K562 (cell line): ENCODE results near the gene SETX. TPM values are rescaled to one million over a fixed set of nuclear protein-coding genes. Genes with fewer than 3 reads are reported as not detected.

Experiments
- ATAC-seq: fragments of 200-7000 bp; cut with Tn5 transposase; 3 replicates; pipeline ENCODE4 v1.9.1; 2020; ENCODE audit warnings: moderate library complexity
- BruUV-seq: library from RNA; stranded (reverse); fragments of 400-500 nt; replicated peaks from 2 replicates; lab custom pipeline; 2021; lab: Mats Ljungman, UMichigan
- CTCF ChIA-PET: fragments of 300-600 bp; formaldehyde crosslinking; extraction: SDS; loops from one replicate; lab custom pipeline; 2021; ENCODE audit warnings: low intra/inter-chr PET ratio; lab: Yijun Ruan, JAX
- POLR2A ChIA-PET: fragments of 300-600, 350-650 bp; sonication (Branson Sonifier 250); formaldehyde crosslinking; extraction: SDS; loops from one replicate; lab custom pipeline; 2021; ENCODE audit warnings: antibody characterized with exemption, inconsistent platforms; lab: Yijun Ruan, JAX
- DNase-seq, 4 experiments: peaks; one replicate each; pipeline versions ENCODE4 v3.0.0 to v3.0.0-alpha.2; 2011 to 2018; ENCODE audit warnings: low spot score in 3 of 4, mixed read lengths in 3 of 4; ENCODE audit errors: extremely low read depth in 1 of 4
- FAIRE-seq: peaks from 2 replicates; lab custom pipeline; 2011; peaks lifted over from hg19 to GRCh38; lab: Jason Lieb, UNC
- H2AFZ ChIP-seq: 2 replicates; pipeline ENCODE4 v1.6.0; 2011; ENCODE audit warnings: low read depth, low read length, control low read depth, inconsistent platforms
- H3K27ac ChIP-seq: fragments of 200-600 bp; 3 replicates; pipeline ENCODE4 v1.8.0; 2011; ENCODE audit warnings: low read depth, mild to moderate bottlenecking, control low read depth, inconsistent platforms, low read length, moderate library complexity, mixed read lengths; ENCODE audit errors: extremely low read depth
- H3K27me3 ChIP-seq, 2 experiments: fragments of 300-600 bp in 1 of 2; 2 replicates in 1 of 2; 3 replicates in 1 of 2; pipeline versions ENCODE4 v1.6.0 to v1.8.0; 2011; ENCODE audit warnings: inconsistent platforms in 2 of 2, low read length in 2 of 2, mild to moderate bottlenecking in 1 of 2, mixed read lengths in 1 of 2, moderate library complexity in 1 of 2; ENCODE audit not compliant: control insufficient read depth in 2 of 2, insufficient read depth in 2 of 2
- H3K36me3 ChIP-seq: fragments of 300-600 bp; 3 replicates; pipeline ENCODE4 v1.8.0; 2011; ENCODE audit warnings: mild to moderate bottlenecking, low read length, inconsistent platforms; ENCODE audit not compliant: control insufficient read depth, insufficient read depth
- H3K4me1 ChIP-seq, 2 experiments: fragments of 200-600 bp in 1 of 2; replicated peaks in 1 of 2; 2 replicates in 1 of 2; 3 replicates in 1 of 2; pipeline versions ENCODE4 v1.5.1 to v1.8.0; 2011; ENCODE audit warnings: inconsistent platforms in 2 of 2, low read length in 2 of 2, mild to moderate bottlenecking in 1 of 2, mixed read lengths in 1 of 2, moderate library complexity in 1 of 2; ENCODE audit not compliant: control insufficient read depth in 2 of 2, insufficient read depth in 2 of 2
- H3K4me2 ChIP-seq: 2 replicates; pipeline ENCODE4 v1.6.1; 2011; ENCODE audit warnings: low read length, control low read depth, inconsistent platforms, mixed read lengths; ENCODE audit not compliant: insufficient read depth
- H3K4me3 ChIP-seq: fragments of 200-600 bp; sonication (generic), shearing (Covaris generic); 2 replicates; pipeline ENCODE4 v1.5.1; 2016; ENCODE audit warnings: control low read depth, inconsistent platforms
- H3K79me2 ChIP-seq: fragments of 200-600 bp; 3 replicates; pipeline ENCODE4 v1.8.0; 2011; ENCODE audit warnings: low read length, inconsistent platforms; ENCODE audit not compliant: control insufficient read depth, insufficient read depth
- H3K9ac ChIP-seq, 2 experiments: 2 replicates each; pipeline versions ENCODE4 v1.6.0 to v1.6.1; 2011; ENCODE audit warnings: low read depth in 2 of 2, low read length in 2 of 2, control low read depth in 1 of 2, inconsistent platforms in 1 of 2, mild to moderate bottlenecking in 1 of 2, mixed read lengths in 1 of 2; ENCODE audit not compliant: insufficient read depth in 1 of 2
- H3K9me1 ChIP-seq: one replicate; pipeline ENCODE4 v1.6.0; 2011; ENCODE audit warnings: inconsistent platforms, mild to moderate bottlenecking, low read length, moderate library complexity; ENCODE audit not compliant: control insufficient read depth, insufficient read depth
- H3K9me3 ChIP-seq: replicated peaks from 2 replicates; pipeline ENCODE4 v1.5.1; 2011; ENCODE audit warnings: low read depth, low read length, inconsistent platforms; ENCODE audit not compliant: control insufficient read depth, insufficient read depth
- H4K20me1 ChIP-seq: replicated peaks from 2 replicates; pipeline ENCODE4 v1.6.1; 2011; ENCODE audit warnings: low read length, inconsistent platforms, mixed read lengths; ENCODE audit not compliant: control insufficient read depth, insufficient read depth
- CBFB ChIP-seq: sonication (generic); formaldehyde crosslinking; IDR thresholded peaks from 2 replicates; pipeline ENCODE4 v1.4.0; 2020; ENCODE audit warnings: mild to moderate bottlenecking, missing genetic modification reagents
- E2F4 ChIP-seq: sonication (generic); formaldehyde crosslinking; IDR thresholded peaks from 2 replicates; pipeline ENCODE4 v1.8.0; 2022; ENCODE audit warnings: mild to moderate bottlenecking, low read depth, missing genetic modification reagents
- GABPA ChIP-seq: fragments of 200-800 bp; sonication (Bioruptor generic); conservative IDR thresholded peaks from 2 replicates; pipeline ENCODE4 v1.6.1; 2016; ENCODE audit warnings: low read depth, missing genetic modification characterization, missing compliant biosample characterization
- NFIX ChIP-seq: fragments of 250-450 bp; sonication (Bioruptor Pico); IDR thresholded peaks from 2 replicates; pipeline ENCODE4 v1.4.0; 2020; ENCODE audit warnings: low read depth, mild to moderate bottlenecking, moderate library complexity
- RFX7 ChIP-seq: fragments of 250-450 bp; sonication (Bioruptor Pico); IDR thresholded peaks from 2 replicates; pipeline ENCODE4 v1.5.1; 2021; ENCODE audit warnings: mild to moderate bottlenecking
- SMARCA4 ChIP-seq: fragments of 450-650 bp; IDR thresholded peaks from 2 replicates; pipeline ENCODE4 v1.6.1; 2016
- THRAP3 ChIP-seq: fragments of 450-650 bp; IDR thresholded peaks from 2 replicates; pipeline ENCODE4 v1.6.1; 2016; ENCODE audit warnings: mild to moderate bottlenecking, inconsistent platforms, borderline replicate concordance
- WGBS: fragments of 100-300 bp; shearing (Covaris generic); methylation state at CpG from one replicate; pipeline ENCODE4 v1.1.6; 2016; ENCODE audit warnings: low coverage, mixed read lengths; ENCODE audit not compliant: insufficient coverage; ENCODE audit errors: missing lambda C conversion rate; 5-methylcytosine and 5-hydroxymethylcytosine counted together
- in situ Hi-C: fragments of 300-500 bp; cut with MboI; formaldehyde crosslinking; loops from 4 replicates; pipeline ENCODE4 v1.15.0; 2018; ENCODE audit warnings: inconsistent platforms, mixed read lengths
- intact Hi-C: fragments of 100-400 bp; cut with micrococcal nuclease; formaldehyde crosslinking; loops from 2 replicates; pipeline ENCODE4 v1.14.2; 2022
- polyA plus RNA-seq, 8 experiments: library from polyadenylated mRNA; depleted of rRNA in 4 of 8; stranded (reverse) in 5 of 8; unstranded in 3 of 8; fragments of >200 nt; fragmentation: Nextera tagmentation in 2 of 8; fragmentation: Illumina TruSeq in 1 of 8; extraction: Ambion mirVana in 2 of 8; extraction: Trizol in 1 of 8; gene quantifications; 2 replicates each; pipeline versions ENCODE4 v1.2.1 to v1.2.3, GENCODE V29; 2011 to 2014; ENCODE audit warnings: inconsistent platforms in 1 of 8, missing spikeins in 1 of 8
- total RNA-seq, 7 experiments: library from RNA; depleted of rRNA in 6 of 7; stranded (reverse); fragments of >200 nt in 6 of 7; fragmentation: Illumina TruSeq in 2 of 7; extraction: Trizol in 2 of 7; gene quantifications; 2 replicates each; pipeline versions ENCODE4 v1.2.1 to v1.2.3, GENCODE V29; 2011 to 2021; ENCODE audit warnings: low replicate concordance in 1 of 7
- TF ChIP-seq, protein P1 (sequence below), 2 experiments: fragments of 450-650 bp; conservative IDR thresholded peaks; 2 replicates each; pipeline ENCODE4 v1.6.1; 2017; ENCODE audit warnings: mild to moderate bottlenecking in 2 of 2, moderate library complexity in 2 of 2

The SETX gene
- total and polyA plus RNA-seq, 9 of the 15 experiments (the other 6 are each of a cell fraction or from before 2014, with no cell fraction given), result 8.7 to 45.7 (median 28.7) TPM

DNA sequence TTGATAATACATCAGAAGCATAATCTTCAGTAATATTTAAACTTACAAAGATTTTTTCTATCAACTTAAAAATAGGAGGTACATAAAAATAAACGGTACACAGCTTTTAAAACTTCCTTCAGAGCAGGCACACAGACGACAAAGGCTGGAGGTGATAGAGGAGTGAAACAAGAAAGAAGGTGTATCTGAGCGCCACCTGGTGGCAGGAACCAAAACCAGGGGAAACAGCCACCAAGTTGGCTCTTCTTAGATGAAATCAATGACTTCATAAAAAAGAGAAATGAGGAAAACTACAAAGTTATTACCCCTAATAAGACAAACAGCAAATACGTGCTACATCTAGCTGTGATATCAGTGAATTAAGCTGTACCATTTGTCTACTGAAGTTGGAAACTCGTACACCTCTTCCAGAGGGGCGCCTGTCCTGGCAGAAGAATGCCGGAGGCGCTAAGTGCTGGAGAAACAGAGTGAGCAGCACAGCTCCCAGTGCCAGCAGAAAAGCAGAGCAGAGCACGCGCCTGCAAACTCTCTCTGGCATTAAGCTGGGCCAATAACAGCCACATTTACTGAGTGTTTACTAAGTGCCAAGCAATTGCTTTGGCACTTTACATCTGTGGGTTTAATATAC is 85.9 kb downstream of the SETX start (continued):
- TF ChIP-seq NFIX (CRISPR knock-in tag) (no peak), RFX7 (no peak), CBFB (CRISPR knock-in tag) (no peak)
- TF ChIP-seq, protein P1, sequence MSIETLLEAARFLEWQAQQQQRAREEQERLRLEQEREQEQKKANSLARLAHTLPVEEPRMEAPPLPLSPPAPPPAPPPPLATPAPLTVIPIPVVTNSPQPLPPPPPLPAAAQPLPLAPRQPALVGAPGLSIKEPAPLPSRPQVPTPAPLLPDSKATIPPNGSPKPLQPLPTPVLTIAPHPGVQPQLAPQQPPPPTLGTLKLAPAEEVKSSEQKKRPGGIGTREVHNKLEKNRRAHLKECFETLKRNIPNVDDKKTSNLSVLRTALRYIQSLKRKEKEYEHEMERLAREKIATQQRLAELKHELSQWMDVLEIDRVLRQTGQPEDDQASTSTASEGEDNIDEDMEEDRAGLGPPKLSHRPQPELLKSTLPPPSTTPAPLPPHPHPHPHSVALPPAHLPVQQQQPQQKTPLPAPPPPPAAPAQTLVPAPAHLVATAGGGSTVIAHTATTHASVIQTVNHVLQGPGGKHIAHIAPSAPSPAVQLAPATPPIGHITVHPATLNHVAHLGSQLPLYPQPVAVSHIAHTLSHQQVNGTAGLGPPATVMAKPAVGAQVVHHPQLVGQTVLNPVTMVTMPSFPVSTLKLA (conservative IDR thresholded peaks at IDR 0.05), result no peak

- H2AFZ ChIP-seq, result no peak overlapping the region
- CTCF ChIA-PET, result interaction anchor here (1.0 to 2.2 kb wide), 3 partner anchors 8 to 528 kb away, joined by 4 to 21 read pairs (median 9); partner anchors contain the start of gene RAPGEF1
- 78% methylated on average over 3 of the region's 3 CpGs for WGBS
- H3K9ac ChIP-seq, result no peak overlapping the region
- H3K4me3 ChIP-seq, result no peak overlapping the region
- no peaks in the 10 kb centered on the region for H3K27me3 ChIP-seq
- H3K9me3 ChIP-seq, result no peaks in the 10 kb centered on the region; the same call in 1 of the 2 replicates
- peaks cover 4% of the 10 kb centered on the region for H3K9me1 ChIP-seq
- FAIRE-seq, result no peak
- in situ Hi-C loops, result no loop called here
- H3K27ac ChIP-seq, result no peak overlapping the region
- intact Hi-C loops, result no loop called here
- POLR2A ChIA-PET, result no interaction called here
- BruUV-seq, result no TSS peak
- TF ChIP-seq E2F4, result no peak
- TF ChIP-seq GABPA (tag), result no peak
- TF ChIP-seq SMARCA4, result no peak
- TF ChIP-seq THRAP3, result no peak
- no peaks in the 10 kb centered on the region for H3K4me1 ChIP-seq
- H3K79me2 ChIP-seq, result no peaks in the 10 kb centered on the region
- no peak for DNase-seq
- no peak for ATAC-seq
- peaks cover 88% of the 10 kb centered on the region for H3K36me3 ChIP-seq
- H3K4me2 ChIP-seq, result no peak overlapping the region
- no peaks in the 10 kb centered on the region for H4K20me1 ChIP-seq
Observed at GRCh38 chr9:132267660-132268059, 87.1 kb downstream of the SETX start.
